PC-9 (cell line): ENCODE measurements around the gene CSNK1A1L. TPM values are rescaled to one million over a fixed set of nuclear protein-coding genes. Genes with fewer than 3 reads are reported as not detected.

ENCODE experiments used
- BruUV-seq: library from RNA; stranded (reverse); fragments of 400-500 nt; replicated peaks from 2 replicates; lab custom pipeline; 2021; lab: Mats Ljungman, UMichigan
- CTCF ChIA-PET: fragments of 300-600 bp; sonication (Branson Sonifier 250); formaldehyde crosslinking; loops from one replicate; lab custom pipeline; 2022; ENCODE audit warnings: antibody characterized with exemption; lab: Charles Lee
- POLR2A ChIA-PET: fragments of 300-600 bp; sonication (Branson Sonifier 250); formaldehyde crosslinking; loops from one replicate; lab custom pipeline; 2022; ENCODE audit warnings: antibody characterized with exemption; ENCODE audit not compliant: unreplicated experiment; lab: Charles Lee
- DNase-seq, 2 experiments: peaks; one replicate each; pipeline versions ENCODE4 v3.0.0 to v3.0.0-alpha.2; 2015 to 2022; ENCODE audit warnings: mixed read lengths in 1 of 2
- H2AFZ ChIP-seq: fragments of 200-600 bp; sonication (generic); 2 replicates; pipeline ENCODE4 v1.8.1; 2017; ENCODE audit warnings: antibody characterized with exemption
- H3F3A ChIP-seq: fragments of 200-600 bp; sonication (generic); 2 replicates; pipeline ENCODE4 v1.8.1; 2017; ENCODE audit warnings: antibody characterized with exemption, mild to moderate bottlenecking, low read depth; ENCODE audit not compliant: insufficient read depth
- H3K27ac ChIP-seq: fragments of 200-600 bp; sonication (generic); 2 replicates; pipeline ENCODE4 v1.6.1; 2016; ENCODE audit warnings: mixed run types
- H3K27me3 ChIP-seq: fragments of 200-600 bp; sonication (generic); 2 replicates; pipeline ENCODE4 v1.6.1; 2016; ENCODE audit warnings: low read depth, mixed run types; ENCODE audit not compliant: insufficient read depth
- H3K36me3 ChIP-seq: fragments of 200-600 bp; sonication (generic); 2 replicates; pipeline ENCODE4 v1.6.1; 2016; ENCODE audit warnings: low read depth, mixed run types
- H3K4me1 ChIP-seq: fragments of 200-600 bp; sonication (generic); replicated peaks from 2 replicates; pipeline ENCODE4 v1.6.1; 2016; ENCODE audit warnings: mixed run types; ENCODE audit not compliant: insufficient read depth
- H3K4me2 ChIP-seq: fragments of 200-600 bp; sonication (generic); 2 replicates; pipeline ENCODE4 v1.6.1; 2017; ENCODE audit warnings: mixed run types
- H3K4me3 ChIP-seq: fragments of 200-600 bp; sonication (generic); 2 replicates; pipeline ENCODE4 v1.6.1; 2016; ENCODE audit warnings: mixed run types
- H3K79me2 ChIP-seq: fragments of 200-600 bp; sonication (generic); 2 replicates; pipeline ENCODE4 v1.6.1; 2017; ENCODE audit warnings: low read depth, mixed run types
- H3K9me2 ChIP-seq: fragments of 200-600 bp; sonication (generic); 2 replicates; pipeline ENCODE4 v1.8.1; 2017; ENCODE audit warnings: mild to moderate bottlenecking; ENCODE audit not compliant: insufficient read depth
- H3K9me3 ChIP-seq: fragments of 200-600 bp; sonication (generic); 2 replicates; pipeline ENCODE4 v1.8.1; 2016; ENCODE audit warnings: low read depth; ENCODE audit not compliant: insufficient read depth
- H4K20me1 ChIP-seq: fragments of 200-600 bp; sonication (generic); 2 replicates; pipeline ENCODE4 v1.8.1; 2017; ENCODE audit not compliant: insufficient read depth
- CTCF ChIP-seq: fragments of 200-600 bp; sonication (generic); conservative IDR thresholded peaks from 2 replicates; pipeline ENCODE4 v1.6.1; 2017; ENCODE audit warnings: mixed run types, antibody characterized with exemption, mild to moderate bottlenecking, moderate library complexity
- EZH2 ChIP-seq: fragments of 200-600 bp; sonication (generic); IDR thresholded peaks from 2 replicates; pipeline ENCODE4 v1.8.0; 2017; ENCODE audit warnings: antibody characterized with exemption, low read depth
- intact Hi-C: fragments of 100-400 bp; cut with micrococcal nuclease; formaldehyde crosslinking; loops from one replicate; pipeline ENCODE4 v1.10.0; 2022; ENCODE audit not compliant: unreplicated experiment
- total RNA-seq: library from RNA; stranded (reverse); gene quantifications from 2 replicates; pipeline ENCODE4 v1.2.3, GENCODE V29; 2021

The CSNK1A1L gene
- total RNA-seq, 1 experiment from 2014 or later: not detected

- no peaks in the 10 kb centered on the region for H3K27me3 ChIP-seq
- H3F3A ChIP-seq: no peaks in the 10 kb centered on the region
- POLR2A ChIA-PET: no interaction called here
- peaks cover 3% of the 10 kb centered on the region; the same call in 1 of the 2 replicates for H3K9me2 ChIP-seq
- CTCF ChIA-PET: no interaction called here
- no peaks in the 10 kb centered on the region for H3K9me3 ChIP-seq
- H4K20me1 ChIP-seq: no peaks in the 10 kb centered on the region
- no peak overlapping the region for H2AFZ ChIP-seq
- H3K4me3 ChIP-seq: no peak overlapping the region
- BruUV-seq: no TSS peak
- H3K4me1 ChIP-seq: no peaks in the 10 kb centered on the region
- no peak overlapping the region for H3K27ac ChIP-seq
- no peaks in the 10 kb centered on the region for H3K36me3 ChIP-seq
- TF ChIP-seq EZH2 (no peak), CTCF (no peak)
- intact Hi-C loops: no loop called here
- H3K79me2 ChIP-seq: no peaks in the 10 kb centered on the region
- no peak overlapping the region for H3K4me2 ChIP-seq
- DNase-seq: no peak
Measured at GRCh38 chr13:37129866-37130265, 24.4 kb upstream of the CSNK1A1L start.

- no peaks in the 10 kb centered on the region for H3K4me1 ChIP-seq
- no peak overlapping the region for H3K27ac ChIP-seq
- no peaks in the 10 kb centered on the region for H3K79me2 ChIP-seq
- no peaks in the 10 kb centered on the region for H3K36me3 ChIP-seq
- POLR2A ChIA-PET: no interaction called here
- H4K20me1 ChIP-seq: no peaks in the 10 kb centered on the region
- no peak for DNase-seq
- H3K27me3 ChIP-seq: no peaks in the 10 kb centered on the region
- CTCF ChIA-PET: no interaction called here
- no peak overlapping the region for H2AFZ ChIP-seq
- no peaks in the 10 kb centered on the region for H3K9me3 ChIP-seq
- H3K4me2 ChIP-seq: no peak overlapping the region
- no peak overlapping the region for H3K4me3 ChIP-seq
- H3K9me2 ChIP-seq: no peaks in the 10 kb centered on the region; the same call in 1 of the 2 replicates
- TF ChIP-seq CTCF (no peak), EZH2 (no peak)
- no peaks in the 10 kb centered on the region for H3F3A ChIP-seq
- intact Hi-C loops: no loop called here
- BruUV-seq: no TSS peak
Measured at GRCh38 chr13:37127691-37128241, 22.3 kb upstream of the CSNK1A1L start.

- CTCF ChIA-PET: no interaction called here
- no peaks in the 10 kb centered on the region for H3K9me3 ChIP-seq
Measured at GRCh38 chr13:37123337-37123736, 17.9 kb upstream of the CSNK1A1L start.

More at GRCh38 chr13:37123337-37123736, 17.9 kb upstream of the CSNK1A1L start:
- POLR2A ChIA-PET: no interaction called here
- no peaks in the 10 kb centered on the region for H3K27me3 ChIP-seq
- H3K36me3 ChIP-seq: no peaks in the 10 kb centered on the region
- H2AFZ ChIP-seq: no peak overlapping the region
- no peak overlapping the region for H3K27ac ChIP-seq
- TF ChIP-seq CTCF: no peak
- TF ChIP-seq EZH2: no peak
- H3K4me2 ChIP-seq: no peak overlapping the region
- BruUV-seq: no TSS peak
- H3K4me1 ChIP-seq: no peaks in the 10 kb centered on the region
- no peaks in the 10 kb centered on the region for H4K20me1 ChIP-seq
- no peak overlapping the region for H3K4me3 ChIP-seq
- no peaks in the 10 kb centered on the region for H3K9me2 ChIP-seq
- no peaks in the 10 kb centered on the region for H3F3A ChIP-seq
- intact Hi-C loops: no loop called here
- no peak for DNase-seq
- H3K79me2 ChIP-seq: no peaks in the 10 kb centered on the region
